Erythroblast (primary cell): ENCODE data around the gene RPS19.

Source experiments
- GATA1 ChIP-seq: IDR thresholded peaks from 2 replicates; pipeline ENCODE4 v1.6.1; 2011; ENCODE audit warnings: low read depth, mild to moderate bottlenecking, control low read depth, low read length, moderate library complexity
- POLR2A ChIP-seq: IDR thresholded peaks from 2 replicates; pipeline ENCODE4 v1.6.1; 2011; ENCODE audit warnings: mild to moderate bottlenecking, low read length

- no peak for TF ChIP-seq POLR2A
- TF ChIP-seq GATA1 = no peak
Observed at GRCh38 chr19:41910992-41911888, 51.2 kb downstream of the RPS19 start.
